Brain pericyte (primary cell): ENCODE data around the gene LRP3.
"Not testable (repeated sequence)": the region's sequence is repeated elsewhere in the genome, so short reads cannot be mapped to it uniquely, and the experiment has no call there.

Experiments used
- DNase-seq: peaks from one replicate; pipeline ENCODE4 v3.0.0-alpha.2; 2012; ENCODE audit warnings: low read depth, low spot score

The LRP3 gene

DNA sequence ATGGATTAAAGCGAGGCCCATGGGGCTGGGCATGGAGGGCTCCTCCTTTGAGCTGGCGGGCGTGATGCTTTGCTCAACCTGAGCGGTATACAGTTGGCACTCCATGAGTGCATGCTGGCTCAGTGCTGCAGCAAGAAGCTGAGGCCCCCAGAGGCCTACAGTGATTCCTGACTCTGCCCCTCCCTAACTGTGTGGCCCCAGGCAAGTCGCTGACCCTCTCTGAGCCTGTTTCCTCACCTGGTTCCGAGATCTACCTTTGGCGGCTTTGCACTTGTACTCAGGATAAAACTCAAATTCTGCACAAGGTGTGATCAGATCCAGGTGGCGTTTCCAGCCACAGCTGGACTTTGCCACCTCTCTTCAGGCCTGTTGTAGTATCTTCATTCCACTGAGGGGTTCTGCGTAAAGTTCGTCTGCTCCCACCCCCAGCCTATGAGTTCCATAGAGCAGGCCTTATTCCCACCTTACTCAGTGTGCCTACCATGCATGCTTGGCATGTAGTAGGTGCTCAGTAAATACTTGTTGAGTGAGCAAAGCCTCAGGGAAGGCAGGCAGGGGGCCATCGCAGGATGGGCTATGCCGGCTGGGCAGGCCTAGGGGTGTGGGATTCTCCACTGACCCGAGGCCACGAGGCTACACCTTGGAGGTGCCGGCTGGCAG, 7.9 kb downstream of the LRP3 start:
- no peak for DNase-seq

DNA sequence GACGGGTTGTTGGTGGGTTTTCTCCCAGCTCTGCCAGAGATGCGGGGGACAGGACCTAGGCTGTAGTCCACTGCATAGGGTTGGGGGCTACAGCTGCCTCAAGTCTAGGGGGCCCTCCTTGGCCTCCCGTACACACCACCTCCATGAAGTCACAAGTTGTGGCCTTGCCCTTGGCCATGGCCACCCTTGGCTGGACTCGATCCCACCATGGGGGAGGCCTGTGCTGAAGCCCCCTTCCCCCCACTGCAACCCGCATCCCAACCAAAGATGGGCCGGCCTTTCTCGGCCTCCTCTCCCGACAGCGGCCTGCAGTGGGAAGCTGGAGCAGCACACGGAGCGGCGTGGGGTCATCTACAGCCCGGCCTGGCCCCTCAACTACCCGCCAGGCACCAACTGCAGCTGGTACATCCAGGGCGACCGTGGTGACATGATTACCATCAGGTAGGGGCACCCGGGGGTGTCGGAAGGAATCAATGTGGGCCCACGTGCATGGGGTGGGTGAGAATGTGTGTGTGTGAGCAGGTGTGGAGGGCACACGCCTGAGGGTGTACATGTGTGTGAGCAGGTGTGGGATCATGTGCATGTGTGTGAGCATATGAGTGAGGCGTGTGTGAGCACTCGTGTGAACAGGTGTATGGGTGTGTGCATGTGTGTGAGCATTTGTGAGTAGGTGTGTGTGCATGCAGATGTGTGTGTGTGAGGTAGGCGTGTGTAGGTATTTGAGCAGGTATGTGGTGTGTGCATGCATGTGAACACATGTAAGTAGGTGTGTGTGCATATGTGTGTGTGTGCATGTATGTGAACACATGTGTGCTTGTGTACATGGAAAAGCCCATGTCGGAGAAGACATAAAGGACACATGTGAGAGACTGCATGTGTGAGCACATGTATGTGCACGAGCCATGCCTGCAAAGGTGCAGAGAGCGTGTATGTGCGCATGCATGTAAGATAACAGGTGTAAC, 8.7 kb downstream of the LRP3 start:
- no peak for DNase-seq

DNA sequence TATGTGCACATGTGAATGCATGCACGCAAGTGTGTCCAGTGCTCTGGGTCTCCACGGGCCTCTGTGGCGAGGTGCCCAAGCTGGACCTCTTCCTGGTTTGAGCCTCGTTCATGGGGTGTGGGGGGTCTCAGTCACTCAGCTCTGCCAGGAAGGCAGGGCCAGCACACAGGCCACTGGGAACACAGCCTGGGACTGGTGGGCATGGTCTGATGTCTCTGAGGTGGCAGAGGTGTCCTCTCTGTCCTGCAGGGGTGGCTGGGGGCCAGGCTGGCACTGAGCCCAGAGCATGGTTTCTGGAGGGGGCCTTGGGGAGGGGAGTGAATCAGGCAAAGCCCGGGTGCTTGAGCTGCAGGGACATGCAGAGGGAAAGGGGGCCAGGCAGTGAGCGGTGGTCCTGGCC, 9.4 kb downstream of the LRP3 start:
- no peak for DNase-seq

DNA sequence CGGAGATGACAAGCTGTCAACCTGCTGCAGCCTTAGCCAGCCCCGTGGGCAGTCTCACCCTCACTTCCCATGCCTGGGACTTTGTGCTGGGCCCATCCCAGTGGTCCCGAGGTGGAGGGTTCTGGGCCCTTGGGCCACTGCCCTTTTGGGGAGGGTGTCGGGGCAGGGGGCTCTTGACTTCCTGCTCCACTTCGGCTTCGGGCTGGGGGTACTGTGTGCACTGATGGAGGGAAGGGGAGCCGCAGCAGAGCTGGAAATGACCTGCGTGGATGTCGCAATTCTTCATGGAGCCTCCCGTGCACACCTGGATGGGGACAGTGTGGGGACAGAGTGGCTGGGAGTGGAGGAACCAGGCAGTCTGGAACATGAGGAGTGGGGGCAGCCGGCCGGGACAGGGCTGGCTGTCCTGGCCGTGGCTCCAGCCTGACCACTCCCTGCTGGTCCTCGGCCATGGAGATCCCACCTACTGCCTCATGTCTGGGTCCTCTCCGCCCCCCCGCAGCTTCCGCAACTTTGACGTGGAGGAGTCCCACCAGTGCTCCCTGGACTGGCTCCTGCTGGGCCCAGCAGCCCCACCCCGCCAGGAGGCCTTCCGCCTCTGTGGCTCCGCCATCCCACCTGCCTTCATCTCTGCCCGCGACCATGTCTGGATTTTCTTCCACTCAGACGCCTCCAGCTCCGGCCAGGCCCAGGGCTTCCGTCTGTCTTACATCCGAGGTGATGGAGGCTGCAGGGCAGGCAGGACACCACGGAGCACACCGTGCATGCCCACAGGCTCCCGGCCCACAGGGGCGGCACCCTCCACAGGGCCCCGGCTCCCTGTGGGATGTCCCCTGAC, 10.2 kb downstream of the LRP3 start:
- DNase-seq, result no peak

DNA sequence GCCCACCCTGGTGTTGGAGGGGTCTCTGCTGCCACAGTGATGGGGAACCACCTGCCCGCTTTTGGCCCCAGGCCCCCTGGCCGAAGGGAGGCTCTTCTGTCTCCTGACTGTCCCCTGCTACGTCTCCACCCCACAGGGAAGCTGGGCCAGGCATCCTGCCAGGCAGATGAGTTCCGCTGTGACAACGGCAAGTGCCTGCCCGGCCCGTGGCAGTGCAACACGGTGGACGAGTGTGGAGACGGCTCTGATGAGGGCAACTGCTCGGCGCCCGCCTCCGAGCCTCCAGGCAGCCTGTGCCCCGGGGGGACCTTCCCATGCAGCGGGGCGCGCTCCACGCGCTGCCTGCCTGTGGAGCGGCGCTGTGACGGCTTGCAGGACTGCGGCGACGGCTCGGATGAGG, 11.0 kb downstream of the LRP3 start:
- no peak for DNase-seq

DNA sequence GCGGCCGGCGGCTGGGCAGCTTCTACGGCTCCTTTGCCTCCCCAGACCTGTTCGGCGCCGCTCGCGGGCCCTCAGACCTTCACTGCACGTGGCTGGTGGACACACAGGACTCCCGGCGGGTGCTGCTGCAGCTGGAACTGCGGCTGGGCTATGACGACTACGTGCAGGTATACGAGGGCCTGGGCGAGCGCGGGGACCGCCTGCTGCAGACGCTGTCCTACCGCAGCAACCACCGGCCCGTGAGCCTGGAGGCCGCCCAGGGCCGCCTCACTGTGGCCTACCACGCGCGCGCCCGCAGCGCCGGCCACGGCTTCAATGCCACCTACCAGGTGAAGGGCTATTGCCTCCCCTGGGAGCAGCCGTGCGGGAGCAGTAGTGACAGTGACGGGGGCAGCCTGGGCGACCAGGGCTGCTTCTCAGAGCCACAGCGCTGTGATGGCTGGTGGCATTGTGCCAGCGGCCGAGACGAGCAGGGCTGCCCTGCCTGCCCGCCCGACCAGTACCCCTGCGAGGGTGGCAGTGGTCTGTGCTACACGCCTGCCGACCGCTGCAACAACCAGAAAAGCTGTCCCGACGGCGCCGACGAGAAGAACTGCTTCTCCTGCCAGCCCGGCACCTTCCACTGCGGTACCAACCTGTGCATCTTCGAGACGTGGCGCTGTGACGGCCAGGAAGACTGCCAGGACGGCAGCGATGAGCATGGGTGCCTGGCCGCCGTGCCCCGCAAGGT, 11.6 kb downstream of the LRP3 start:
- DNase-seq, result no peak

DNA sequence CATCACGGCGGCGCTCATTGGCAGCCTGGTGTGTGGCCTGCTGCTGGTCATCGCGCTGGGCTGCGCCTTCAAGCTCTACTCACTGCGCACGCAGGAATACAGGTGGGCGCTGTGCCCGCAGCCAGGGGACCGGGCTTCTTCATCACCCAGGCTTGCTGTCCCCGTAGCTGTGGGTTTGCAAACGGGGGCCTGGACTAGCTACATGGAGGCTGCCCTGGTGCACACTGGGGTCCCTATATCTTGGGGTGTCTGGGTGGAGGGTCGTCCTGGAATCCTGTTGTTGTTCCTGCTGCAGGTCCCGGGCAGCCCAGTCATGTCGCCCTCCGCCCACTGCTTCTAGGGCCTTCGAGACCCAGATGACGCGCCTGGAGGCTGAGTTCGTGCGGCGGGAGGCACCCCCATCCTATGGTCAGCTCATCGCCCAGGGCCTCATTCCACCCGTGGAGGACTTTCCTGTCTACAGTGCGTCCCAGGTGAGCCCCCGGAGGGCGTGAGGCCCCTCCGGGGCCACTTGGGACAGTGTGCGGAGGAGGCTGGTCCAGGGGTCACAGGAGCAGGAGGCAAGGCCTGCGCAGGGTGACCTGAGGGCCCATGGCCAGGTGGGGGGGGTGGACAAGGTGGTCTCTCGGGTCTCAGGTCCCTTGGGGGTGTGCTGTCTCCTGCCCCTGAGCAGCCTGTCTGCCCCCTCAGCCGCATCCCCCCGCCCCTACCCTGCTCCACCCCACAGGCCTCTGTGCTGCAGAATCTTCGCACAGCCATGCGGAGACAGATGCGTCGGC, 12.3 kb downstream of the LRP3 start:
- no peak for DNase-seq

DNA sequence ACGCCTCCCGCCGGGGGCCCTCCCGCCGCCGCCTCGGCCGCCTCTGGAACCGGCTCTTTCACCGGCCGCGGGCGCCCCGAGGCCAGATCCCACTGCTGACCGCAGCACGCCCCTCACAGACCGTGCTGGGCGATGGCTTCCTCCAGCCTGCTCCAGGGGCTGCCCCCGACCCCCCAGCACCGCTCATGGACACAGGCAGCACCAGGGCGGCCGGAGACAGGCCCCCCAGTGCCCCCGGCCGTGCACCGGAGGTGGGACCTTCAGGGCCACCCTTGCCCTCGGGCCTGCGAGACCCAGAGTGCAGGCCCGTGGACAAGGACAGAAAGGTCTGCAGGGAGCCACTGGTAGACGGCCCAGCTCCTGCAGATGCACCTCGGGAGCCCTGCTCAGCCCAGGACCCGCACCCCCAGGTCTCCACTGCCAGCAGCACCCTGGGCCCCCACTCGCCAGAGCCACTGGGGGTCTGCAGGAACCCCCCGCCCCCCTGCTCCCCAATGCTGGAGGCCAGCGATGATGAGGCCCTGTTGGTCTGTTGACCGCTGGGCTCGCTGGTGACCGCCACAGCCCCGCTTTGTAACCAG, 13.0 kb downstream of the LRP3 start:
- DNase-seq, result no peak

DNA sequence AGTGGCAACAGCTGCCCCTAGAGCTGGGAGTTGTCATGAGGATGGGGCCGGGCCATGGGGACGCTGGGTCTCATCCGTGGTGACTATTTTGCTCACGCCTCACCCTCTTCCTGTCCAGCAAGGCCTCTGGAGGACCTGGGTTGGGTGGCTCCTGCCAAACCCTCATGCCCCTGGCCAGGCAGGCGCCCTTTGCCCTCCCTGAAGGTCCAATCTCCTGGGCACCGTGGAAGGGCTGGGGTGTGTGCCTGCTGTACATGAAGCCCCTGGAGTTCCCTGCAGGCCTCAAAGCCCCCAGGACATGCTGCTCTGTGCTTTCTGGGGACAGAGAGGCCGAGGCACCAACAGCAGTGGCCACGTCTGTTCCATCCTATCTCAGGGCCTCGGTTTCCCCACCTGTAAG, 13.8 kb downstream of the LRP3 start:
- no peak for DNase-seq

DNA sequence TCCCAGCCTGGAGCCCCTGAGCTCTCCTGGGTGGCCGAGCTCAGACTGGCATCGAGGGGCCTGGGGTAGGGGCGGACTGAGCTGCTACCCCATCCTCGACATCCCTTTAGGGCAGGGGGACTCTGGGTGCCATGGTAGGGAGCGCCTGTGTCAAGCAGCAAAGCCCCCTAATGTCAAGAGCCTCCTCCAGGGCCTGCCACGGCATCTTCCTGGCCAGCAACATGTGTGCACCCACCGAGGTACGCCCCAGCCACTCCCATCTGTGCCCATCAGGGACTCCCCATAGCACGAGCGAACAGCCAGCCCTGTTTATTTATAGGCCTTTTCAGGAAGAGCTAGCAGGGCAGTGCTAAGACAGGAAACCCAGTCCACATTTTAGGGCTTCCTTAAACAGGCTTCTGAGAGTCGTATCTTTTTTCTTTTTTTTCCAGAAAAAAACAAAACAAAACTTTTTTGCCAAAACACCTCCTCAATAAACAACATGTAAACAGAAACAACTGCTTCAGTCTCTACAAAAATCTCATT, 14.3 kb downstream of the LRP3 start:
- DNase-seq, result no peak

DNA sequence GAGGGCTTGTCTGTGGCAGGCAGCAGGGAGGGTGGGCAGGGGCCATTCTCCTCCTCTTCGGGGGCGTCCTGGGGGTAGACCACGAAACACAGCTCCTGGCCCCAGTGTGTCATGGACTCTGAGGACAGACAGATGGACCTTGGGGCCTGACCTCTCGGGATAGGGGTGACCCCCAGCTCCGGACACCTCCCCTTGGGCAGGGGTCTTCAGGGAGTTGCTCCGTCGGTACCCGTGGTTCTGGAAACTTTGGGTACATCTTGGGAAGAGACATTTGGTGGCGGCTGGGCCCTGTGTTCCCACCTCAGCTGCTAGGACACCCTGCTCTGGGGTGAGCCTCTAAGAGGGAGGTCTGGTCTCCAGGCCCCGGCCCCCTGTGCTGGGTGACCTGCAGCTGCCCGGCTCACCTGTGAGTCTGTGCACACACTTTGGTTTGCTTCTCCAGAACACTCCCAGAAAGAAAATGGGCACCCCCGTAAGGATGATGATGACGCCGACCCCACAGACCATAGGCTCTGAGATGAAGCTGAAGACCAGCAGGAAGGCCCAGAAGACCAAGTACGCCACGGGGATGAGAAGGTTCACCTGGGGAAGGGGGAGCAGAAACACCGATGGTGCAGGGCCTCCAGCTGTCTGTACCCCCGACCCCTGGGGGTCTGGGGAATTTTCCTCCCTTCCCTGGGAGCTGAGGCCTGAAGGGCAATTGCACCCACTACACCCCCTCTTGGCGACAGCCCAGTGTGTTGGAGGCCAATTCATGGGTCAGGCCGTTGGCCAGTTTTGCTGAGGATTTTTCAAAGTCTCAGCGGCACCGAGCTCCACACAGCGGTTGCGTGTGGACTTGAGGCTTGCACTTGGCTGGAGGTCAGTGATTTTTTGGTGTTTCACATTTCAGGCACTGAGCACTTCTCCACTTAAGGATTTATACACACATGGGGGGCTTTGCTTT, 15.0 kb downstream of the LRP3 start:
- DNase-seq, result no peak

DNA sequence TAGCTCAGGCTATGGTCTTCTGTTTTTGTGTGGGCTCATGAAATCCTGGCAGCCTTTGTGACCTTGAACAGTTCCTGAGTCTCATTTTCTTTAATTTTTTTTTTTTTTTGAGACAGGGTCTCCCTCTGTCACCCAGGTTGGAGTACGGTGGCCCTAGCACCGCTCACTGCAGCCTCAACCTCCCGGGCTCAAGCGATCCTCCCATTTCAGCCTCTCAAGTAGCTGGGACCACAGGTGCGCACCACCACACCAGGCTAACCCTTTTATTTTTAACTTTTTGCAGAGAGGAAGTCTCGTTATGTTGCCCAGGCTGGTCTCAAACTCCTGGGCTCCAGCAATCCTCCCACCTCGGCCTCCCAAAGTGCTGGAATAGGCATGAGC, 15.7 kb downstream of the LRP3 start:
- not testable (repeated sequence) for DNase-seq

DNA sequence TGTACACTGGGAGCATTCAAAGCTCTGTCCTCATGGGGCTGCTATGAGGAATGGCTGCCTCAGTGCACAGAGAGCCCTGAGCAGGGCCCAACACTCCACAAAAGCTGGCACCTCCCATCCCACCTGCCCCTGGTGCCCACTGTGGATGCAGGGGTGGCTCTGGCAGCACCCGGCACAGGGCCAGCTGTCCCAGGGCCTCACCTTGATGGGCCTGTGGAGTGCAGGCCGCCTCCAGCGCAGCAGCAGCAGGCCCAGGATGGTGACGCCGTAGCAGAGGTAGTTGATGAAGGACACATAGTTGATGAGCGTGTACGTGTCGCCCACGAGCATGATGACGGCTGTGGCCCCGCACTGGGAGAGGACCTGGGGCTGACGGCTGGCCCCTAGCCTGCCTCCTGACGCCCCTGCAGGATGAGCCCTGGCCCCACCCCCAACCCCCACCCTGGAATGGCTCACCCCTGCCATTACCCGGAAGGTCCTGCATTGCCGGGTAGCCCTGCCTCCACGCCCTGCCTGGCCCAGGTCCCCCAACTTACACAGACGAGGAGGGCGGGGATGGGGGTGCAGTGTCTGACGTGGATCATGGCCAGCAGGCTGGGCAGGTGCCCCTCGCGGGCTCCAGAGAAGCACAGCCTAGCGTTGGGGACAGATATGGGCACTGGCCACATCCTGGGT, 16.3 kb downstream of the LRP3 start:
- DNase-seq, result no peak

DNA sequence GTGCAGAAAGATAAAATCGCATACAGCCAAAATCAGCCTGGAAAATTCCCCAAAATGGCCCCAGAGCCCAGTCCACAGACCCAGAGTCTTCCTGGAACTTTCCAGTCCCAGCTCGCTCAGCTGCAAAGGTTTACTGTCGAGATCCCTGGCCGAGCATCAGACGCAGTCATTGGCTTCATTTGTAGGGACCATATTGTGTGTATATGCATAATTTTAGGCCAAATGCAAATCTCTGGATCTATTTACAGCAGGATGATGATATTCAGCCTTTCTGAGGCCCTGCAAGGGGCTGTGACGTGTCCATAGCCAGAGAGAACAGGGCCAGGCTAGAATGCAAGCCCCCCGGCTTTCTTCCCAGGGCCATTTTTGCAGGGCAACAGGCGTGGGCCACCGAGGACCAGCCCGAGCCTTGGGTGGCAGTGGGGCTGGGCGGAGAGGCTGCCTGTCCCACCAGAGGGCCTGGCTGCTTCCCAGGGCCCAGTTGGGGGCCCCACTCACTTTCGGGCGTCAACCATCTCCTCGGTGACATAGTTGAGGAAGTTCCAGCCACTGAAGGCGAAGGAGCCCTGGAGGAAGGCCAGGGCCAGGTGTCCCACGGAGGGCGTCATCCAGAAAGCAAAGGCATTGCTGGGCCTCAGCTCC, 17.8 kb downstream of the LRP3 start:
- DNase-seq, result no peak

DNA sequence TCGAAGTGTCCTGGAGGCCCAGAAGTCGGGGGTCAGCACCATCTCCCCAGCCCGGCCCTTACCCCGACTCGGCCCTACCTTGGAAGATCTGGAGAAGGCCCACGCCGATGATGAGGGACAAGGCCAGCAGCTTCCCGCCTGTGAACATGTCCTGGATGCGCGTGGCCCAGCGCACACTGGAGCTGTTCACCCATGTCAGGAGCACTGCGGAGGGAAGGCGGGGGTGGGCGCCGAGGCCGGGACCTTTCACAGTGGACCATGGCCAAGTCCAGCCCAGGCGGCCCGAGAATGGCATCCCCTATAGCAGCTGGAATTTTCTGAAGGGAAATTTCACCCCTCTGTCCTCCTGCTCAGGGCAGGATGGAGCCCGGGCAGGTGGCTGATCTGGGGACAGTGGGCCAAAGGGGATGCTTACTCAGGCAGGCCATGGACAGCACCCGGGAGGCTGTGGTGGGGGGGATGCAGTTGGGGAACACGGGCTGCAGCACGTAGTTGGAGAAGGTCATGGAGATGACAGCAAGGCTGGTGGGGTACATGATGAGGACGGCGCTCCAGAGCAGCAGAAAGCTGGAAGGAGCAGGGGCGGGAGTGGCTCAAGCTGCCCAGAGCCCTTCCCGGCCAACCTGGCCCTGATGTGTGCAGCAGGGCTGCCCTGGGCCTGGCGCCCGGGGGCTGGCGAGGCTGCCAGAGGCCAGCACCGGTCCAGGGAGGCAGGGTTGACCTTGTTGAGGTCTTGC, 18.5 kb downstream of the LRP3 start:
- DNase-seq, result no peak

DNA sequence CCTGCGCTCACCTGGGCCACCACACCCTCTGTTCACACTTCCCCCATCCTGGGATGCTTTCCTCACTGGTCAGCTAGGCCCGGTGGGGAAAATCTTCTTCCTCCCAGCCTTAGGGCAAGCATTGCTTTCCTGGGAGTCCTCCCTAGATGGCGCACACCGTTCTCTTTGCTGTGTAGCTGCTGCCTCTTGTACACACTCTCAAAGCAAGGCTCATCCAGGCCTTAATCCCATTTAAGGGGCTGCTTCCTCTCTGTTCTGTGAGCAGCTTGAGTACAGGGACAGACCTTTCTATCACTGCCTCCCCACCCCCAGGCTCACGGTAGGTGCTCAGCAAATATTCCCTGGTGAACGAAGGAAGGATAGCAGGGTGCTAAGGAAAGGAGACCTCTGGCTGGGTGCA, 20.5 kb downstream of the LRP3 start:
- DNase-seq, result no peak
